MV-4-11 (cell line): ENCODE data around the gene CFAP91.
"Not testable (repeated sequence)": the region's sequence is repeated elsewhere in the genome, so short reads cannot be mapped to it uniquely, and the experiment has no call there.

ENCODE experiments used
- DNase-seq: peaks from one replicate; lab custom pipeline; 2025; lab: John Stamatoyannopoulos, UW

Gene CFAP91

GRCh38 chr3:119677641-119677934 lies 25.2 kb upstream of the CFAP91 start:
- DNase-seq: no peak

GRCh38 chr3:119678209-119678608 lies 24.6 kb upstream of the CFAP91 start:
- DNase-seq: not testable (repeated sequence)

- no peak for DNase-seq
Measured at GRCh38 chr3:119679874-119680273, 22.9 kb upstream of the CFAP91 start.

GRCh38 chr3:119681279-119681678 lies 21.5 kb upstream of the CFAP91 start:
- DNase-seq: peak; percentile 47

- DNase-seq: no peak
Measured at GRCh38 chr3:119683421-119683820, 19.4 kb upstream of the CFAP91 start.

GRCh38 chr3:119690043-119690656 lies 12.7 kb upstream of the CFAP91 start:
- no peak for DNase-seq

- peak; percentile 48 for DNase-seq
Measured at GRCh38 chr3:119695480-119695879, 7.3 kb upstream of the CFAP91 start.

GRCh38 chr3:119697394-119697793 lies 5.4 kb upstream of the CFAP91 start:
- no peak for DNase-seq

- peak; percentile 90 for DNase-seq
Measured at GRCh38 chr3:119700269-119700919, 2.4 kb upstream of the CFAP91 start.

- DNase-seq: no peak
Measured at GRCh38 chr3:119700920-119701734, 1.7 kb upstream of the CFAP91 start.

- DNase-seq: no peak
Measured at GRCh38 chr3:119703820-119704531, 1.2 kb downstream of the CFAP91 start.

GRCh38 chr3:119715105-119715504 lies 12.3 kb downstream of the CFAP91 start:
- peak; percentile 16 for DNase-seq

GRCh38 chr3:119716998-119717397 lies 14.2 kb downstream of the CFAP91 start:
- no peak for DNase-seq

GRCh38 chr3:119717520-119717919 lies 14.7 kb downstream of the CFAP91 start:
- DNase-seq: no peak

GRCh38 chr3:119723022-119723421 lies 20.2 kb downstream of the CFAP91 start:
- peak; percentile 46 for DNase-seq

GRCh38 chr3:119726909-119727308 lies 24.1 kb downstream of the CFAP91 start:
- no peak for DNase-seq

- no peak for DNase-seq
Measured at GRCh38 chr3:119729996-119730395, 27.2 kb downstream of the CFAP91 start.

GRCh38 chr3:119731560-119732343 lies 28.9 kb downstream of the CFAP91 start:
- no peak for DNase-seq

GRCh38 chr3:119733812-119734211 lies 31.0 kb downstream of the CFAP91 start:
- DNase-seq: no peak

- DNase-seq: peak; percentile 59
Measured at GRCh38 chr3:119738741-119739140, 35.9 kb downstream of the CFAP91 start.

- DNase-seq: peak; percentile 58
Measured at GRCh38 chr3:119741657-119742590, 39.1 kb downstream of the CFAP91 start.
